Ishikawa (cell line): ENCODE measurements around the gene C1QTNF4.

Source experiments
- TCF12 ChIP-seq: IDR thresholded peaks from 2 replicates; pipeline ENCODE4 v1.6.1; 2012; ENCODE audit warnings: low read depth
- YY1 ChIP-seq: IDR thresholded peaks from 2 replicates; pipeline ENCODE4 v1.6.1; 2012; ENCODE audit warnings: low read depth
- TF ChIP-seq, protein P1 (sequence below): IDR thresholded peaks from 2 replicates; pipeline ENCODE4 v1.6.1; 2012
- TF ChIP-seq, protein P2 (sequence below): IDR thresholded peaks from 2 replicates; pipeline ENCODE4 v1.6.1; 2012; ENCODE audit warnings: low read depth, mild to moderate bottlenecking

GRCh38 chr11:47566149-47566698 lies 28.0 kb downstream of the C1QTNF4 start:
- TF ChIP-seq TCF12 (no peak), YY1 (no peak)
- TF ChIP-seq, protein P1, sequence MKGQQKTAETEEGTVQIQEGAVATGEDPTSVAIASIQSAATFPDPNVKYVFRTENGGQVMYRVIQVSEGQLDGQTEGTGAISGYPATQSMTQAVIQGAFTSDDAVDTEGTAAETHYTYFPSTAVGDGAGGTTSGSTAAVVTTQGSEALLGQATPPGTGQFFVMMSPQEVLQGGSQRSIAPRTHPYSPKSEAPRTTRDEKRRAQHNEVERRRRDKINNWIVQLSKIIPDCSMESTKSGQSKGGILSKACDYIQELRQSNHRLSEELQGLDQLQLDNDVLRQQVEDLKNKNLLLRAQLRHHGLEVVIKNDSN: no peak
- TF ChIP-seq, protein P2, sequence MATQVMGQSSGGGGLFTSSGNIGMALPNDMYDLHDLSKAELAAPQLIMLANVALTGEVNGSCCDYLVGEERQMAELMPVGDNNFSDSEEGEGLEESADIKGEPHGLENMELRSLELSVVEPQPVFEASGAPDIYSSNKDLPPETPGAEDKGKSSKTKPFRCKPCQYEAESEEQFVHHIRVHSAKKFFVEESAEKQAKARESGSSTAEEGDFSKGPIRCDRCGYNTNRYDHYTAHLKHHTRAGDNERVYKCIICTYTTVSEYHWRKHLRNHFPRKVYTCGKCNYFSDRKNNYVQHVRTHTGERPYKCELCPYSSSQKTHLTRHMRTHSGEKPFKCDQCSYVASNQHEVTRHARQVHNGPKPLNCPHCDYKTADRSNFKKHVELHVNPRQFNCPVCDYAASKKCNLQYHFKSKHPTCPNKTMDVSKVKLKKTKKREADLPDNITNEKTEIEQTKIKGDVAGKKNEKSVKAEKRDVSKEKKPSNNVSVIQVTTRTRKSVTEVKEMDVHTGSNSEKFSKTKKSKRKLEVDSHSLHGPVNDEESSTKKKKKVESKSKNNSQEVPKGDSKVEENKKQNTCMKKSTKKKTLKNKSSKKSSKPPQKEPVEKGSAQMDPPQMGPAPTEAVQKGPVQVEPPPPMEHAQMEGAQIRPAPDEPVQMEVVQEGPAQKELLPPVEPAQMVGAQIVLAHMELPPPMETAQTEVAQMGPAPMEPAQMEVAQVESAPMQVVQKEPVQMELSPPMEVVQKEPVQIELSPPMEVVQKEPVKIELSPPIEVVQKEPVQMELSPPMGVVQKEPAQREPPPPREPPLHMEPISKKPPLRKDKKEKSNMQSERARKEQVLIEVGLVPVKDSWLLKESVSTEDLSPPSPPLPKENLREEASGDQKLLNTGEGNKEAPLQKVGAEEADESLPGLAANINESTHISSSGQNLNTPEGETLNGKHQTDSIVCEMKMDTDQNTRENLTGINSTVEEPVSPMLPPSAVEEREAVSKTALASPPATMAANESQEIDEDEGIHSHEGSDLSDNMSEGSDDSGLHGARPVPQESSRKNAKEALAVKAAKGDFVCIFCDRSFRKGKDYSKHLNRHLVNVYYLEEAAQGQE: no peak
